KG1 (cell line): ENCODE results near the gene ZCCHC9.
A peak's percentile ranks its signal among the peaks of the same experiment; 100 is the strongest.
"Not testable (repeated sequence)": the region's sequence is repeated elsewhere in the genome, so short reads cannot be mapped to it uniquely, and the experiment has no call there.

Source experiments
- DNase-seq: peaks from one replicate; lab custom pipeline; 2025; lab: John Stamatoyannopoulos, UW

ZCCHC9 gene, protein sequence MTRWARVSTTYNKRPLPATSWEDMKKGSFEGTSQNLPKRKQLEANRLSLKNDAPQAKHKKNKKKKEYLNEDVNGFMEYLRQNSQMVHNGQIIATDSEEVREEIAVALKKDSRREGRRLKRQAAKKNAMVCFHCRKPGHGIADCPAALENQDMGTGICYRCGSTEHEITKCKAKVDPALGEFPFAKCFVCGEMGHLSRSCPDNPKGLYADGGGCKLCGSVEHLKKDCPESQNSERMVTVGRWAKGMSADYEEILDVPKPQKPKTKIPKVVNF

DNA sequence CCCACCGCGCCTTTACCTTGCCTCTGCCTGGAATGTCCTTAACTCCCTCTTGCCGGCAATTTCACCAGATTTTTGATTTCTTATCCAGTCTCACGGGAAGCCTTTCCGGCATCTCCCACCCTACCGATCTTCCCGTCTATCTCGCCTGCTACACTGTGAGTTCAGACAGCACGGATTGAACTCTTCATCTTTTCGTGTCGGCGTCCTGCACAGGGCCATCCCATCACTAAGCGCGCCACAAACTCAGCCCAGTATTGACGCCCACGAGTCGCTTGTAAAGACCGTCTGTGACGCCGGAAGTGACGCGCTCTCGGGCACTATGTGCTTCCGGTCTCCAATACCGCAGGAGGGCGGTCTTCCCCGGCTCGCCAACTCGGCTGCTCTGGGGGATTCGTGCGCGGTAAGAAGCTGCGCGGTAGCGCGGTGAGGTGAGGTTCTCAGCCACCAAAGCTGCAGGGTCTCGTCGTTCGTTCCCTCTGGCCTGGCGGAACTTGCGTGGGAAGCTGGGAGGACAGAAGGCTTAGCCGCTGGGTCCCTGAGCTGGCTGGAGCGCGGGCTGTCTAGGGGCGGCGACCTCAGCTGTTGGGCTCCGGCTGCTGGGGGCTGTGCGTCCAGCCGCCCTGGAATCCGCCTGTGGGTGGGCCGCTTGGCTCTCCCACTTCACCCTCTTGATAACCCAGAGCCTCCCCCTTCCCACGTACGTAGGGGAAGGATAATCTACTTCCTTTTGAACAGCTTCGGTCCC, at the start of gene ZCCHC9:
Gene ZCCHC9, plus strand, starts transcription at position 317 of the 745 bp plus-strand sequence. CDS start 3,171 bp downstream, outside the sequence.
- peak; percentile 98 for DNase-seq

DNA sequence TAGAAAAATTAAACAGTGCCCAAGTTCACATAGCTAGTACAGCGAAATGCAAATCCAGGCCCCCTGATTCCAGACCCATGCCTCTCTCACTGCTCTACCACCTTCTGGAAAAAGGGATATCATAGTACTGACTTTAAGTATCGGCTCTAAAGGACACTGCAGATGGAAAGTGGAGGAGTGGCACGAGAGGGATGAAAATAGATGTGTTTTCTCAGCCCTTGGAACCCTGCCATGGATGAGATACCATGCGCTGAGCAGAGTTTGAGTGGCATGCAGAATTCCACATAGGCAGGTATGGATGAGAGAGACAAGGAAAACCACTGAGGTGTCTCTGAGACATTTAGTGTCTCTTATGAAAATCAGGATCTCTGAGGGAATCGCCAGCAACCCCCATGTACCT, 49.5 kb upstream of the ZCCHC9 start:
- DNase-seq, result no peak

GRCh38 chr5:81252904-81253303, 48.5 kb upstream of the ZCCHC9 start:
- DNase-seq, result no peak

GRCh38 chr5:81253875-81254274, 47.5 kb upstream of the ZCCHC9 start:
- no peak for DNase-seq

DNA sequence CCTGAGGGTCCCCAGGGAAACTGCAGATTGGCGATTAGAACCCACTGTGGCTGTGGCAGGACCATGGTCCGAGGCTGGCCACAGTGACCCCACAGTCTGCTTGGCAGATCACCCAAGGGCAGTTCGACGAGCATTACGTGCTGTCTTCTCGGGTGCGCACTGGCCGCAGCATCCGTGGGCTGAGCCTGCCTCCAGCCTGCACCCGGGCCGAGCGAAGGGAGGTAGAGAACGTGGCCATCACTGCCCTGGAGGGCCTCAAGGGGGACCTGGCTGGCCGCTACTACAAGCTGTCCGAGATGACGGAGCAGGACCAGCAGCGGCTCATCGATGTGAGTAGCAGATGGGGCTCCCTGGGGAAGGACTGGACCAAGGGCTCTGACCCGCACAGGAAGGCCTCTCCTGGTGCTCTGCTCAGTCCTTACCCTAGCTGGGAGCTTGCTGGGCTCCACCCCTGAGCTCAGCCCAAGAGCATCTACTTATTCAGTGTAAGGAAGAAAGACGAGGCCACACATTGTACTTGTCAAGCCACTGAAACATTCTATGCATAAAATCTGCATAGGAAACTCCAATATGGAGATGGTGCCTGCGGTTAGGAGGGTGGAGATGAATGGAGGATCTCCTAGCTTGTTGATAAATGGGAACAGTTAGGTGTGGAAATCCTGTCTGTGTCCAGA, 46.4 kb upstream of the ZCCHC9 start:
- no peak for DNase-seq

DNA sequence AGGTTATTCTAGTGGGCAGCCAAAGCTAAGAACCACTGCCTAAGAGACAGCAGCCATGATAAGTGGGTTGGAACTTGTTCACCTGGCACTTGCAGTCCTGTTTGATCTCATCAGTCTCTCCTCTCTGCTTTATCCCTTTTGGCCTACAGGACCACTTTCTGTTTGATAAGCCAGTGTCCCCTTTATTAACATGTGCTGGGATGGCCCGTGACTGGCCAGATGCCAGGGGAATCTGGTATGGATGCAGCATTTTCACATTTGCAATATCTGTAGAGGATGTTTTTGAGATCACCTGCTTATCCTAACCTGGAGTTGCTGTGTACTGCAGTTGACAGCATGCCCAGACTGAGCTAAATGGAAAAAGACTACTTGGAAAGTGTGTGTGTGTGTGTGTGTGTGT, 44.6 kb upstream of the ZCCHC9 start:
- no peak for DNase-seq

DNA sequence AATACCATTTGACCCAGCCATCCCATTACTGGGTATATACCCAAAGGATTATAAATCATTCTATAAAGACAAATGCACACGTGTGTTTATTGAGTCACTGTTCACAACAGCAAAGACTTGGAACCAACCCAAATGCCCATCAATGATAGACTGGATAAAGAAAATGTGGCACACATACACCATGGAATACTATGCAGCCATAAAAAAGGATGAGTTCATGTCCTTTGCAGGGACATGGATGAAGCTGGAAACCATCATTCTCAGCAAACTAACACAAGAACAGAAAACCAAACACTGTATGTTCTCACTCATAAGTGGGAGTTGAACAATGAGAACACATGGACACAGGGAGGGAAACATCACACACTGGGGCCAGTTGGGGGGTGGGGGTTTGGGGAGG, 38.6 kb upstream of the ZCCHC9 start:
- DNase-seq, result not testable (repeated sequence)

- no peak for DNase-seq
These were observed 36.3 kb upstream of the ZCCHC9 start for GRCh38 chr5:81265101-81265500.

- no peak for DNase-seq
These were observed 32.7 kb upstream of the ZCCHC9 start for GRCh38 chr5:81268521-81269196.

GRCh38 chr5:81269751-81270393, 31.5 kb upstream of the ZCCHC9 start:
- no peak for DNase-seq

DNA sequence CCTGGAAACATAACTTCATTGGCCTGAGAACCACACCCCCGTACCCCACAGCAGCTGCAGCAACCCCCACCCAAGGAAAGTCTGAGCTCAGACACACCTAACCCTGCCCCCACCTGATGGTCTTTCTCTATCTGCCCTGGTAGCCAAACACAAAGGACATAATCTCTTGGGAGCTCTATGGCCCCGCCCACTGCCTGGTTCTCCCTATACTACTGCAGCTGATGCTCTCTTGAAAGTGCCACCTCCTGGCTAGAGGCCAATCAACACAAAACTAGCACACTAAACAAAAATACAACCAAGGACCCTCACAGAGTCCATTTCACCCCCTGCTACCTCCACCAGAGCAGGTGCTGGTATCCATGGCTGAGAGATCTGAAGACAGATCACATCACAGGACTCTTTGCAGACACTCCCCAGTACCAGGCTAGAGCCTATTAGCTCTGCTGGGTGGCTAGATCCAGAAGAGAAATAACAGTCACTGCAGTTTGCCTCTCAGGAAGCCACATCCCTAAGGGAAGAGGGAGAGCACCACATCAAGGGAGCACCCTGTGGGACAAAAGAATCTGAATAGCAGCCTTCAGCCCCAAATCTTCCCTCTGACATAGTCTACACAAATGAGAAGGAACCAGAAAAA, 30.9 kb upstream of the ZCCHC9 start:
- not testable (repeated sequence) for DNase-seq

- DNase-seq, result no peak
These were observed 17.4 kb upstream of the ZCCHC9 start for GRCh38 chr5:81283976-81284375.

GRCh38 chr5:81286059-81286617, 15.2 kb upstream of the ZCCHC9 start:
- no peak for DNase-seq

- no peak for DNase-seq
These were observed 13.4 kb upstream of the ZCCHC9 start for GRCh38 chr5:81288021-81288433.

- no peak for DNase-seq
These were observed 11.2 kb upstream of the ZCCHC9 start for GRCh38 chr5:81290146-81290545.

DNA sequence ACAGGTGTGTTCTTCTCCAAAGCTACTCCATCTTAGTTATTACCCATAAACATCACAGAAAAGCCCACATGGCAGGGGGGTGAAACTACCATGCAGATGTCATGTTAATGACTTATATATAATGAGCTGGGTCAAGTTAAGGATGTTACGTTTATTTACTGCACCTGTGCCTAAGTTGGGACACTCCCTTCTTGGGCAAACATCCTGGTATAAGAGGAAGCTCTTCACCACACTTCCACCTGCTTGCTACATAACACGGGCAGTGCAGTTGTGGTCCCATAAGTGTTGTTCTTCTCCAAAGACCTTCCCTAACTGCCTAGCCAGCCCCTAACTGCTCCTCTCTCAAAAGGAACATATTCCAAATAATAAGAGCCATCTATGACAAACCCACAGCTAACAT, 9.3 kb upstream of the ZCCHC9 start:
- DNase-seq, result no peak

- DNase-seq, result not testable (repeated sequence)
These were observed 7.4 kb upstream of the ZCCHC9 start for GRCh38 chr5:81294021-81294420.

DNA sequence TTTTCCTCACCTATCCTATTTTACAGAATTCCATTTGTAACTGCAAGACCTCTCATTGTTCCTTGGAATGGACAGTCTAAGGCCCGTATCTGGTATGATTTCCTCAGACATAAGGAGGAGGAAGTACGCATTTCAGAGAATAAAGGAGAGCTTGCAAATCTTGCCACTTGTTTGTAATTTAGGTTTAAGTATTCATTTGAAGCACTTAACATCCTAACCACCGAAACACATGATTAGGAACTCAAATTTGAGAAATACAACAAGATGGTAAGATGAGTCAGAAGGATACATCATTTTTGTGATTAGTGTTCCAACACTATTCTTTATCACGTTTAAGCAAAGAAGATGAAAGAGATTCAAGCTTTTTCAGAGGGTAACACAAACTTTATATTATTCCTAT, 3.9 kb upstream of the ZCCHC9 start:
- DNase-seq, result no peak

GRCh38 chr5:81300921-81301270, 491 bp upstream of the ZCCHC9 start:
- no peak for DNase-seq

DNA sequence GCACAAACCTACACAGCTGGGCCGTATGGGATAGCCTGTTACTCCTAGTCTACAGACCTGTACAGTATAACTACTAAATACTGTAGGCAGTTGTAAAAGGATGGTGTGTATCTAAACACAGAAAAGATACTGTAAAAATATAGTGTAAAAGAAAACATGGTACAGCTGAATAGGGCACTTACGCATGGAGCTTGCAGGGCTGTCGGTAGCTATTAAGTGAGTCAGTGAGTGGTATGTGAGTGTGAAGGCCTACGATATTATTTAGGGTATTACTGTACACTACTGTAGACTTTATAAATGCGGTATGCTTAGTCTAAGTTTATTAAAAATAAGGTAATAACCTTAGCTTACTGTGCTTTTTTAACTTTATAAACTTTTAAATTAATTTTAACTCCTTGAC, 1.2 kb downstream of the ZCCHC9 start:
- no peak for DNase-seq

GRCh38 chr5:81303563-81303962, 2.2 kb downstream of the ZCCHC9 start:
- DNase-seq, result no peak
